ENCODE data around the gene ZBTB7C. TPM values are rescaled to one million over a fixed set of nuclear protein-coding genes. Genes with fewer than 3 reads are reported as not detected.

Gene ZBTB7C
- total RNA-seq, 1 donor from 2014 or later = under 0.01 TPM

GRCh38 chr18:48002933-48003365 is 406.2 kb downstream of the ZBTB7C start:
- Histone ChIP-seq H3K4me3 (ENCODE audit: low read depth, low read length) (no peak overlapping the region), H3K27me3 (ENCODE audit: control insufficient read depth, insufficient read depth, low read length) (no peaks in the 10 kb centered on the region), H3K36me3 (ENCODE audit: control insufficient read depth, insufficient read depth, low read length) (no peaks in the 10 kb centered on the region)
- peak; percentile 75 for DNase-seq (ENCODE audit: low read depth)
- FAIRE-seq = no peak
- TF ChIP-seq CTCF (IDR thresholded peaks at IDR 0.05; ENCODE audit: insufficient read depth, low read length, severe bottlenecking) = no peak

DNA sequence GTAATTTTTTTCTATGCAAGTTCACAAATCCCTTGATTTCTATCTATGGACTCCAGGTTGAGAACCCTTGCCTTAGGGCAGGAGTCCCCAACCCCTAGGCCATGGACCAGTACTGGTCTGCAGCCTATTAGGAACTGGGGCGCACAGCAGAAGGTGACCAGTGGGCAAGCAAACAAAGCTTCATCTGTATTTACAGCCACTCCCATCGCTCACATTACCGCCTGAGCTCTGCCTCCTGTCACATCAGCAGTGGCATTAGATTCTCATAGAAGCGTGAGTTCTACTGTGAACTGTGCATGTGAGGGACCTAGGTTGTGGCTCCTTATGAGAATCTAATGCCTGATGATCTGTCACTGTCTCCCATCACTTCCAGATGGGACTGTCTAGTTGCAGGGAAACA is 408.5 kb downstream of the ZBTB7C start:
- TF ChIP-seq CTCF (IDR thresholded peaks at IDR 0.05; ENCODE audit: insufficient read depth, low read length, severe bottlenecking) = no peak
- FAIRE-seq (no peak), DNase-seq (ENCODE audit: low read depth) (no peak)
- Histone ChIP-seq H3K27me3 (ENCODE audit: control insufficient read depth, insufficient read depth, low read length) (no peaks in the 10 kb centered on the region), H3K36me3 (ENCODE audit: control insufficient read depth, insufficient read depth, low read length) (no peaks in the 10 kb centered on the region), H3K4me3 (ENCODE audit: low read depth, low read length) (no peak overlapping the region)

DNA sequence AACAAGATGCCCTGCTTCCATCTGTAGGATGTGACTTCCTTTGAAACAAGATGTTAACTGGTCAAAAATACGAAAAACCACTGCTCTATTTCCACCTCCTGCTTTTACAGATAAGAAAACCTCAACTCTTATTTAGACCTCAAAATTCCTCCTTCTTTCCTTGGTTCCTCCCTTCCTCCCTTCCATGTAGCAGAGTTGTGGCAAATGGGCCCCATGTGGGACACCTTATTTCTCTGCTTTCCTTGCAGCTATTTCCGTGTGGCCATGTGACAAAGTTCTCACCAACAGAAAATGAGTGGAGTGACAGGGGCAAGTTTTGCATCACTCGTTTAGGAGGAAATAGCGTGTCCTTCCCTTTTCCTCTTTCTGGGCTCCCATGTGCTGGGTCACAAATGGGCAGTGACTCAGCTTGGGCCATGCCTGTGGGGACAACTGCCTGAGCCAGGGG is 409.4 kb downstream of the ZBTB7C start:
- no peaks in the 10 kb centered on the region for H3K27me3 ChIP-seq (ENCODE audit: control insufficient read depth, insufficient read depth, low read length)
- no peak for DNase-seq (ENCODE audit: low read depth)
- H3K4me3 ChIP-seq (ENCODE audit: low read depth, low read length) = no peak overlapping the region
- no peaks in the 10 kb centered on the region for H3K36me3 ChIP-seq (ENCODE audit: control insufficient read depth, insufficient read depth, low read length)
- no peak for FAIRE-seq
- no peak for TF ChIP-seq CTCF (IDR thresholded peaks at IDR 0.05; ENCODE audit: insufficient read depth, low read length, severe bottlenecking)

DNA sequence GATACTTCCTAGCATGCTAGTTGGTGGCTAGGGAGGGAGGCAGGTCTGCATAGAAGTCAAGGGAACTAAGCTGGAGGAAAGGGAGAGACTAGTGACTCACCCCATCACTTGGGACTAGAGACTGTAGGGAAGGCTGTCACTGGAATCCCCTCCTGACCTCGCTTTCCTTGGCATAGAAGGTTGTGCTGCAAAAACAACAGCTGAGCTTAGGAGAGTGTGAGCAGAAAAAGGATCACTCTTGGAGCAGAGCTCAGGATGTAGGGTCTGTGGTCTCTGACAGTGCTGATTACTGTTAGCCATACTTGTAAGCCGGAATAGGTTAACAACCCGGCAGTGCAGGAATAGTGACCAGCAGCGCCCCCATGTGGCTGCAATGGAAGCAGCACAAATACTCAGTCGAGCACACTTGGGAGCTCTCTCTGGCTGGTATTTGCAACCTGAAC is 411.8 kb downstream of the ZBTB7C start:
- Histone ChIP-seq H3K4me3 (ENCODE audit: low read depth, low read length) (no peak overlapping the region), H3K36me3 (ENCODE audit: control insufficient read depth, insufficient read depth, low read length) (no peaks in the 10 kb centered on the region), H3K27me3 (ENCODE audit: control insufficient read depth, insufficient read depth, low read length) (no peaks in the 10 kb centered on the region)
- DNase-seq (ENCODE audit: low read depth) = no peak
- FAIRE-seq = no peak
- TF ChIP-seq CTCF (IDR thresholded peaks at IDR 0.05; ENCODE audit: insufficient read depth, low read length, severe bottlenecking) = peak; percentile 54

GRCh38 chr18:47996091-47996541 is 413.1 kb downstream of the ZBTB7C start:
- no peak for DNase-seq (ENCODE audit: low read depth)
- Histone ChIP-seq H3K36me3 (ENCODE audit: control insufficient read depth, insufficient read depth, low read length) (no peaks in the 10 kb centered on the region), H3K27me3 (ENCODE audit: control insufficient read depth, insufficient read depth, low read length) (peaks cover 2% of the 10 kb centered on the region), H3K4me3 (ENCODE audit: low read depth, low read length) (no peak overlapping the region)
- no peak for FAIRE-seq
- TF ChIP-seq CTCF (IDR thresholded peaks at IDR 0.05; ENCODE audit: insufficient read depth, low read length, severe bottlenecking) = no peak

- DNase-seq (ENCODE audit: low read depth) (no peak), FAIRE-seq (no peak)
- TF ChIP-seq CTCF (IDR thresholded peaks at IDR 0.05; ENCODE audit: insufficient read depth, low read length, severe bottlenecking) = no peak
- Histone ChIP-seq H3K36me3 (ENCODE audit: control insufficient read depth, insufficient read depth, low read length) (no peaks in the 10 kb centered on the region), H3K27me3 (ENCODE audit: control insufficient read depth, insufficient read depth, low read length) (peaks cover 5% of the 10 kb centered on the region), H3K4me3 (ENCODE audit: low read depth, low read length) (no peak overlapping the region)
Measured at GRCh38 chr18:47995654-47996053, 413.5 kb downstream of the ZBTB7C start.

Data from bronchial epithelial cell (primary cell).